HG03045 (cell line): ENCODE results near the gene ST3GAL6.

Experiments used
- ATAC-seq: cut with Tn5 transposase; IDR thresholded peaks from one replicate; pipeline ENCODE4 v1.9.1; 2021; ENCODE audit warnings: mild to moderate bottlenecking, moderate library complexity; ENCODE audit not compliant: unreplicated experiment

ST3GAL6 gene

GRCh38 chr3:98775459-98776139 lies 12.5 kb downstream of the ST3GAL6 start:
- ATAC-seq = no peak

- ATAC-seq = no peak
Observed at GRCh38 chr3:98776140-98776493, 13.0 kb downstream of the ST3GAL6 start.

- ATAC-seq = no peak
Observed at GRCh38 chr3:98777286-98777685, 14.1 kb downstream of the ST3GAL6 start.

GRCh38 chr3:98777801-98778220 lies 14.7 kb downstream of the ST3GAL6 start:
- ATAC-seq = no peak

- no peak for ATAC-seq
Observed at GRCh38 chr3:98778383-98778782, 15.2 kb downstream of the ST3GAL6 start.

- ATAC-seq = no peak
Observed at GRCh38 chr3:98778852-98779413, 15.8 kb downstream of the ST3GAL6 start.

- no peak for ATAC-seq
Observed at GRCh38 chr3:98779541-98780335, 16.6 kb downstream of the ST3GAL6 start.

GRCh38 chr3:98780343-98780742 lies 17.2 kb downstream of the ST3GAL6 start:
- ATAC-seq = no peak

GRCh38 chr3:98782824-98783500 lies 19.8 kb downstream of the ST3GAL6 start:
- ATAC-seq = no peak

- ATAC-seq = no peak
Observed at GRCh38 chr3:98784042-98784441, 20.9 kb downstream of the ST3GAL6 start.

GRCh38 chr3:98784666-98785600 lies 21.8 kb downstream of the ST3GAL6 start:
- no peak for ATAC-seq

- ATAC-seq = no peak
Observed at GRCh38 chr3:98786364-98787006, 23.3 kb downstream of the ST3GAL6 start.

- ATAC-seq = no peak
Observed at GRCh38 chr3:98787181-98787580, 24.0 kb downstream of the ST3GAL6 start.

GRCh38 chr3:98788651-98789050 lies 25.5 kb downstream of the ST3GAL6 start:
- ATAC-seq = no peak

GRCh38 chr3:98791341-98792325 lies 28.5 kb downstream of the ST3GAL6 start:
- ATAC-seq = no peak

- no peak for ATAC-seq
Observed at GRCh38 chr3:98793971-98794370, 30.8 kb downstream of the ST3GAL6 start.

GRCh38 chr3:98796334-98796733 lies 33.2 kb downstream of the ST3GAL6 start:
- no peak for ATAC-seq

- no peak for ATAC-seq
Observed at GRCh38 chr3:98797905-98798304, 34.8 kb downstream of the ST3GAL6 start.

- ATAC-seq = no peak
Observed at GRCh38 chr3:98798820-98799219, 35.7 kb downstream of the ST3GAL6 start.
